Testis (tissue), 2 donors: ENCODE data around the gene SLC6A8.
"Not testable (repeated sequence)": the region's sequence is repeated elsewhere in the genome, so short reads cannot be mapped to it uniquely, and the experiment has no call there.

ENCODE experiments used
- CTCF ChIP-seq, 3 experiments: fragments of 450-650 bp in 2 of 3; fragments of 200-600 bp in 1 of 3; sonication (generic) in 1 of 3; IDR thresholded peaks; one replicate each; pipeline ENCODE4 v1.5.1; 2016 to 2019; ENCODE audit warnings: antibody characterized with exemption in 3 of 3, mild to moderate bottlenecking in 2 of 3, moderate library complexity in 1 of 3
- POLR2A ChIP-seq: fragments of 450-650 bp; IDR thresholded peaks from one replicate; pipeline ENCODE4 v1.6.1; 2017; ENCODE audit warnings: antibody characterized with exemption, mild to moderate bottlenecking, moderate library complexity

- not testable (repeated sequence) for TF ChIP-seq CTCF (IDR thresholded peaks at IDR 0.05); POLR2A
Measured at GRCh38 chrX:153705403-153706060, 17.8 kb downstream of the SLC6A8 start.
